Psoas muscle (tissue), 8 donors: ENCODE results near the gene CFAP92. TPM values are rescaled to one million over a fixed set of nuclear protein-coding genes. Genes with fewer than 3 reads are reported as not detected.
A peak's percentile ranks its signal among the peaks of the same experiment; 100 is the strongest.

ENCODE experiments used
- ATAC-seq, 4 donors: fragments of 200-7000 bp; cut with Tn5 transposase; one replicate each; pipeline ENCODE4 v1.9.1; 2020; ENCODE audit warnings: moderate library complexity in 3 of 4, mild to moderate bottlenecking in 2 of 4
- DNase-seq, 2 donors: peaks; one replicate each; pipeline ENCODE4 v3.0.0-alpha.2; 2020
- H3K27ac ChIP-seq: fragments of 200-600 bp; one replicate; pipeline ENCODE4 v1.8.0; 2022
- H3K27me3 ChIP-seq, 3 donors: fragments of 200-600 bp in 1 of 3; one replicate each; pipeline versions ENCODE4 v1.6.1 to v1.8.0; 2013 to 2022; ENCODE audit warnings: low read length in 2 of 3, mild to moderate bottlenecking in 2 of 3, moderate library complexity in 1 of 3; ENCODE audit not compliant: insufficient read depth in 3 of 3
- H3K36me3 ChIP-seq, 2 donors: fragments of 200-600 bp in 1 of 2; one replicate each; pipeline versions ENCODE4 v1.6.1 to v1.8.0; 2013 to 2022; ENCODE audit warnings: low read depth in 1 of 2, mild to moderate bottlenecking in 1 of 2, moderate library complexity in 1 of 2; ENCODE audit not compliant: insufficient read depth in 1 of 2
- H3K4me1 ChIP-seq: fragments of 200-600 bp; one replicate; pipeline ENCODE4 v1.8.0; 2022
- H3K4me3 ChIP-seq: fragments of 200-600 bp; one replicate; pipeline ENCODE4 v1.8.0; 2022; ENCODE audit warnings: mild to moderate bottlenecking
- H3K9me3 ChIP-seq: fragments of 200-600 bp; one replicate; pipeline ENCODE4 v1.8.0; 2022
- CTCF ChIP-seq: fragments of 200-600 bp; IDR thresholded peaks from one replicate; pipeline ENCODE4 v1.8.0; 2022; ENCODE audit warnings: antibody characterized with exemption
- WGBS, 3 donors: extraction: QIAGEN DNeasy Blood & Tissue Kit; methylation state at CpG; one replicate each; pipeline versions ENCODE4 v1.1.6 to v1.1.7; 2013; 5-methylcytosine and 5-hydroxymethylcytosine counted together
- intact Hi-C, 2 donors: fragments of 100-400 bp; cut with DNase I; formaldehyde crosslinking; loops; one replicate each; pipeline versions ENCODE4 v1.11.0 to v1.14.2; 2022
- polyA plus RNA-seq, 3 donors: library from polyadenylated mRNA; stranded (reverse); fragments of 200-250 nt; gene quantifications; one replicate each; pipeline ENCODE4 v1.2.3, GENCODE V29; 2013
- total RNA-seq, 4 donors: library from RNA; stranded (reverse); fragmentation: NEBNext Ultra II Directional in 2 of 4; extraction: Animal tissue kit (Norgen Biotek cat#: 25700) in 2 of 4; gene quantifications; one replicate each; pipeline versions ENCODE4 v1.2.1 to v1.2.4, GENCODE V29; 2021 to 2023
- donor health status: healthy with polysubstance abuse.
- donor health status: DM: no; HTN: no; CAD: no; lungs with moderate emphysema.
- donor health status: Bipolar disorder and iron deficiency.
- donor health status: healthy.
- donor health status: DM: yes; HTN: yes; CAD: no.
- donor health status: DM: no; HTN: no; CAD: no.
- donor health status: DM: no; HTN: no; CAD: no.
- donor health status: DM: yes; HTN: yes; CAD: no.

Gene CFAP92
- total and polyA plus RNA-seq, 7 donors = 0.07 to 0.86 (median 0.15) TPM

GRCh38 chr3:128911911-128912310 is 82.0 kb downstream of the CFAP92 start:
- no peaks in the 10 kb centered on the region for H3K4me1 ChIP-seq
- no peak for DNase-seq
- no peak for TF ChIP-seq CTCF
- intact Hi-C loops = no loop called here
- ATAC-seq = no peak
- peaks cover 9 to 100% of the 10 kb centered on the region in 2 donors for H3K36me3 ChIP-seq
- no peak overlapping the region for H3K4me3 ChIP-seq
- WGBS, 3 donors = 92 to 94% (median 93%) methylated on average over 7 of the region's 7 CpGs
- H3K27ac ChIP-seq = no peak overlapping the region
- no peaks in the 10 kb centered on the region for H3K9me3 ChIP-seq
- no peaks in the 10 kb centered on the region for H3K27me3 ChIP-seq

- WGBS, 3 donors = 88 to 94% (median 91%) methylated on average over 13 of the region's 13 CpGs
- Histone ChIP-seq H3K27me3 (no peaks in the 10 kb centered on the region), H3K4me3 (no peak overlapping the region), H3K36me3 (peaks cover 15 to 100% of the 10 kb centered on the region in 2 donors), H3K9me3 (no peaks in the 10 kb centered on the region), H3K4me1 (no peaks in the 10 kb centered on the region), H3K27ac (no peak overlapping the region)
- ATAC-seq = peak in 1 of 4 donors; percentile 8
- intact Hi-C loops = no loop called here
- no peak for TF ChIP-seq CTCF
- no peak for DNase-seq
These were observed 83.9 kb downstream of the CFAP92 start for GRCh38 chr3:128910006-128910405.

DNA sequence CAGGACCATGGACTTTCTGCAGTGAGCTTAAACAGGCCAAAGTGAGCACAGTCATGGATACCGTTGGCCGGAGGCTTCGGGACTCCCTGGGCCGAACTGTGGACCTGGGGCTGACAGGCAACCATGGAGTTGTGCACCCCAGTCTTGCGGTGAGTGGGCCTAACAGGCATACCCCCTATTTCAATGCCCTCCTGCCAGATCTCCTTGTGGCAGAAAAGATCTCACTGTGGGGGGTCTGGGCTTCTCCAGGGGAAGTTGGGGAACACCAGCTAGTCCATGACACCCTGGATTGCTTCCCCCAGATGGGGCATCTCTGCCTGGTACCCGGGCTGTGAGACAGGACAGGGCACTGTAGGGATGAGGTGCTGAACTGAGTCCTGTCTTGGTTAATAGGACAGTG is 84.9 kb downstream of the CFAP92 start:
- H3K36me3 ChIP-seq = peaks cover 20 to 100% of the 10 kb centered on the region in 2 donors
- intact Hi-C loops = no loop called here
- no peak overlapping the region for H3K4me3 ChIP-seq
- ATAC-seq (no peak), DNase-seq (no peak)
- no peak for TF ChIP-seq CTCF
- no peak overlapping the region for H3K27ac ChIP-seq
- H3K4me1 ChIP-seq = no peaks in the 10 kb centered on the region
- no peaks in the 10 kb centered on the region for H3K27me3 ChIP-seq
- 90 to 95% (median 95%) methylated on average over 6 of the region's 6 CpGs for WGBS, 3 donors
- no peaks in the 10 kb centered on the region for H3K9me3 ChIP-seq

DNA sequence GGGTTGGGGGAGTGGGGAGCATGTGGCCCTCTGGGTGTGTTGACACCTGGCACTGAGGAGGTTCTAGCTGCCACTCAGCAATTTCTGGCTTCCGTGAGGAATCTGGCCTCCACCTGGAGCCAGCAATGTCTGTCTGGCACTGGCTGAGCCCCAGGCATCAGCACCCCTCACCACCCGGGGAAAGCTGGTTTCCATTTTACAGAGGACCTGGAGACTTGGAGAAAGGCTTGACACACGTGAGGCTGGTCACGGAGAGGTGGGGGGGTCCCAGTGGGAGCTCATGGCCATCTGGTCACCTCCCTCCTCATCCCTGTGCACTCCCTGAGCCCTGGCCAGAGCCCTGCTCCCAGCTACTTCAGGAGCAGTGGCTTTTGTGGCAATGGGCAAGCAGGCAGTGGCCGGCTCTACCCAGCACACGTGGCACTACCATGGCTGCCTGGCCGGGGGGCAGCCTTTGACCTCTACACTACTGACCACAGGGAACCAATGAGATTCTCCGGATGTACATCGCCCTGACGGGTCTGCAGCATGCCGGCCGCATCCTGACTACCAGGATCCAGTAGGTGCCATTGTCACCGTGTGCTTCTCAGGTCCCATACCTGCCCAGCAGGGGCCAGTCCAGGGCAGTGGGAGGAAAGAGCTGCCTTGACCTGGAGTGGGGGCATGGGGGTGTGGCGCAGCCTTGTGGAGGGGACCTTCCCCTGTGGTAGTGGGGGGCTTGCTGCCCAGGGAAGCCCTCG is 86.0 kb downstream of the CFAP92 start:
- 86 to 95% (median 89%) methylated on average over 15 of the region's 15 CpGs for WGBS, 3 donors
- Histone ChIP-seq H3K4me3 (no peak overlapping the region), H3K9me3 (no peaks in the 10 kb centered on the region), H3K36me3 (peaks cover 18 to 100% of the 10 kb centered on the region in 2 donors), H3K27ac (no peak overlapping the region), H3K27me3 (no peaks in the 10 kb centered on the region), H3K4me1 (no peaks in the 10 kb centered on the region)
- DNase-seq (no peak), ATAC-seq (peak in 1 of 4 donors; percentile 14)
- intact Hi-C loops = no loop called here
- TF ChIP-seq CTCF = no peak
